Endothelial cell of umbilical vein (primary cell): Measurements from ENCODE around the gene MMP26. TPM values are rescaled to one million over a fixed set of nuclear protein-coding genes. Genes with fewer than 3 reads are reported as not detected.

Source experiments
- BruUV-seq: library from RNA; stranded (reverse); fragments of 400-500 nt; replicated peaks from 2 replicates; lab custom pipeline; 2021; lab: Mats Ljungman, UMichigan
- CTCF ChIA-PET: fragments of 300-600, 350-600 bp; sonication (Branson Sonifier 250); formaldehyde crosslinking; loops from one replicate; lab custom pipeline; 2021; ENCODE audit warnings: antibody characterized with exemption, inconsistent platforms; lab: Charles Lee
- POLR2A ChIA-PET: fragments of 300-600, 350-600 bp; sonication (Branson Sonifier 250); formaldehyde crosslinking; loops from one replicate; lab custom pipeline; 2021; ENCODE audit warnings: antibody characterized with exemption, inconsistent platforms; lab: Charles Lee
- DNase-seq: peaks from one replicate; pipeline ENCODE4 v3.0.0-alpha.2; 2011; ENCODE audit warnings: low read depth, low spot score
- FAIRE-seq: peaks from 2 replicates; lab custom pipeline; 2011; peaks lifted over from hg19 to GRCh38; lab: Jason Lieb, UNC
- H2AFZ ChIP-seq: 2 replicates; pipeline ENCODE4 v1.6.0; 2012; ENCODE audit warnings: low read depth, low read length, control low read depth, inconsistent platforms
- H3K27ac ChIP-seq: 2 replicates; pipeline ENCODE4 v1.5.1; 2011; ENCODE audit warnings: low read depth, mild to moderate bottlenecking, control low read depth, low read length, moderate library complexity; ENCODE audit not compliant: insufficient read depth
- H3K27me3 ChIP-seq, 2 experiments: 2 replicates each; pipeline versions ENCODE4 v1.6.0 to v1.6.1; 2011; ENCODE audit warnings: low read length in 2 of 2, mixed read lengths in 1 of 2; ENCODE audit not compliant: control insufficient read depth in 2 of 2, insufficient read depth in 2 of 2
- H3K36me3 ChIP-seq, 2 experiments: 2 replicates in 1 of 2; 3 replicates in 1 of 2; pipeline ENCODE4 v1.5.1; 2011; ENCODE audit warnings: low read length in 2 of 2, mild to moderate bottlenecking in 1 of 2, moderate library complexity in 1 of 2; ENCODE audit not compliant: control insufficient read depth in 2 of 2, insufficient read depth in 2 of 2; ENCODE audit errors: extremely low read depth in 1 of 2
- H3K4me1 ChIP-seq: 3 replicates; pipeline ENCODE4 v1.5.1; 2011; ENCODE audit warnings: mild to moderate bottlenecking, low read length; ENCODE audit not compliant: control insufficient read depth, insufficient read depth; ENCODE audit errors: extremely low read depth
- H3K4me2 ChIP-seq: 2 replicates; pipeline ENCODE4 v1.6.1; 2011; ENCODE audit warnings: low read length, control low read depth, mixed read lengths; ENCODE audit not compliant: insufficient read depth
- H3K4me3 ChIP-seq, 3 experiments: fragments of 200-600 bp in 1 of 3; sonication (generic), shearing (Covaris generic) in 1 of 3; replicated peaks in 1 of 3; 2 replicates each; pipeline ENCODE4 v1.5.1; 2011 to 2016; ENCODE audit warnings: control low read depth in 3 of 3, low read length in 3 of 3, mild to moderate bottlenecking in 2 of 3, inconsistent platforms in 1 of 3, low read depth in 1 of 3, moderate library complexity in 1 of 3; ENCODE audit not compliant: insufficient read depth in 1 of 3
- H3K79me2 ChIP-seq: 2 replicates; pipeline ENCODE4 v1.6.0; 2012; ENCODE audit warnings: low read length, inconsistent platforms; ENCODE audit not compliant: control insufficient read depth, insufficient read depth
- H3K9ac ChIP-seq: replicated peaks from 2 replicates; pipeline ENCODE3; 2011; ENCODE audit warnings: low read length, control low read depth; ENCODE audit not compliant: insufficient read depth; ENCODE audit errors: extremely low read depth
- H3K9me1 ChIP-seq: replicated peaks from 3 replicates; pipeline ENCODE4 v1.6.0; 2011; ENCODE audit warnings: mild to moderate bottlenecking, low read length; ENCODE audit not compliant: control insufficient read depth, insufficient read depth; ENCODE audit errors: extremely low read depth
- H3K9me3 ChIP-seq: replicated peaks from 2 replicates; pipeline ENCODE4 v1.5.1; 2012; ENCODE audit warnings: low read length, inconsistent platforms; ENCODE audit not compliant: control insufficient read depth, insufficient read depth
- H4K20me1 ChIP-seq: replicated peaks from 2 replicates; pipeline ENCODE3; 2011; ENCODE audit warnings: mild to moderate bottlenecking, low read length; ENCODE audit not compliant: control insufficient read depth, insufficient read depth; ENCODE audit errors: extremely low read depth
- CTCF ChIP-seq, 2 donors: IDR thresholded peaks; 1 replicate in 1 of 2; 2 replicates in 1 of 2; pipeline ENCODE4 v1.5.1; 2011; ENCODE audit warnings: low read length in 2 of 2, mild to moderate bottlenecking in 2 of 2, moderate library complexity in 2 of 2, control low read depth in 1 of 2, inconsistent platforms in 1 of 2, low read depth in 1 of 2; ENCODE audit not compliant: insufficient read depth in 1 of 2; ENCODE audit errors: extremely low read depth in 1 of 2
- EZH2 ChIP-seq: IDR thresholded peaks from 2 replicates; pipeline ENCODE4 v1.6.1; 2012; ENCODE audit warnings: borderline replicate concordance, low read depth, mild to moderate bottlenecking, moderate library complexity, low read length, inconsistent platforms; ENCODE audit not compliant: severe bottlenecking
- FOS ChIP-seq: IDR thresholded peaks from 2 replicates; pipeline ENCODE4 v1.6.1; 2011; ENCODE audit warnings: mild to moderate bottlenecking, low read length, moderate library complexity, borderline replicate concordance; ENCODE audit not compliant: insufficient read depth
- GATA2 ChIP-seq: IDR thresholded peaks from 2 replicates; pipeline ENCODE4 v1.7.0; 2011; ENCODE audit warnings: low read depth, mild to moderate bottlenecking, moderate library complexity, mixed read lengths, low read length; ENCODE audit not compliant: insufficient read length, insufficient read depth
- JUN ChIP-seq: IDR thresholded peaks from 2 replicates; pipeline ENCODE4 v1.6.1; 2011; ENCODE audit warnings: borderline replicate concordance, low read depth; ENCODE audit not compliant: insufficient read length, insufficient read depth
- MAX ChIP-seq: IDR thresholded peaks from 2 replicates; pipeline ENCODE4 v1.6.1; 2011; ENCODE audit not compliant: insufficient read depth, insufficient read length
- POLR2A ChIP-seq: IDR thresholded peaks from 2 replicates; pipeline ENCODE4 v1.6.1; 2012; ENCODE audit warnings: low read depth, mild to moderate bottlenecking, control low read depth, low read length
- POLR2AphosphoS5 ChIP-seq: IDR thresholded peaks from 2 replicates; pipeline ENCODE4 v1.6.1; 2012; ENCODE audit warnings: low read depth, mild to moderate bottlenecking, control low read depth, low read length, moderate library complexity; ENCODE audit not compliant: insufficient read depth
- dilution Hi-C: fragments of 300-500 bp; cut with MboI; formaldehyde crosslinking; loops from one replicate; pipeline ENCODE4 v1.15.0; 2019; ENCODE audit warnings: low sequenced_read_pairs; ENCODE audit not compliant: extremely low pct_ligation_motif_present
- intact Hi-C: fragments of 100-400 bp; cut with micrococcal nuclease; formaldehyde crosslinking; loops from one replicate; pipeline ENCODE4 v1.10.0; 2022
- polyA plus RNA-seq, 4 experiments: library from polyadenylated mRNA; depleted of rRNA in 3 of 4; stranded (reverse) in 3 of 4; unstranded in 1 of 4; fragments of >200 nt; gene quantifications; 2 replicates each; pipeline versions ENCODE4 v1.2.1 to v1.2.3, GENCODE V29; 2011 to 2012; ENCODE audit warnings: missing spikeins in 1 of 4
- total RNA-seq: library from RNA; stranded (reverse); gene quantifications from 2 replicates; pipeline ENCODE4 v1.2.3, GENCODE V29; 2021

Gene MMP26
- total and polyA plus RNA-seq, 2 donors (not counting 3 experiments of a cell fraction or from before 2014, with no cell fraction given) = not detected

DNA sequence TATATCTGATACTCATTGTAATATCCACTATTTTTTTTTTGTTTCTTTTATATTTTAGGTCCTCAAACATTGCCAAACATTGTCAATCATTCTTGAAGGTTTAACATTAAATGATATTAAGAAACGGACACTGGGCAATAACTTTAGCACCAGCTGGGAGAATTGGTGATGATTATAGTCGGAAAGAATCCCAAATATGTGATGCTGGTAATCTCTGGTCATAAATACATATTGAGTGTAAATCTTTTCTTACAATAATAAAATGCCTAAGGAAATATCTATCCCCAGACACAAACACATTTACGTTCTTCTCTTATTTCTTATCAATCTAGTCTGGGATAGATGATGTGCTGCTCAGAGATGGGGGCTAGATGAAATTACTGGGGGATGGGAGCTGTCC is 32.1 kb upstream of the MMP26 start:
- no peak overlapping the region for H3K4me2 ChIP-seq
- no TSS peak for BruUV-seq
- no peak overlapping the region for H3K4me3 ChIP-seq
- H4K20me1 ChIP-seq = no peaks in the 10 kb centered on the region
- no peak overlapping the region for H2AFZ ChIP-seq
- intact Hi-C loops = no loop called here
- dilution Hi-C loops = no loop called here
- H3K9me3 ChIP-seq = no peaks in the 10 kb centered on the region
- ChIA-PET POLR2A (no interaction called here), CTCF (no interaction called here)
- H3K27ac ChIP-seq = no peak overlapping the region
- H3K9ac ChIP-seq = no peak overlapping the region
- H3K9me1 ChIP-seq = no peaks in the 10 kb centered on the region
- no peak for DNase-seq
- TF ChIP-seq CTCF (IDR thresholded peaks at IDR 0.05; ENCODE audit: extremely low read depth in 1 of 2, insufficient read depth in 1 of 2, low read depth in 1 of 2, low read length in 2 of 2) = no peak
- no peak for TF ChIP-seq POLR2A
- TF ChIP-seq GATA2 = no peak
- no peaks in the 10 kb centered on the region for H3K4me1 ChIP-seq
- FAIRE-seq = no peak
- H3K36me3 ChIP-seq = no peaks in the 10 kb centered on the region
- no peaks in the 10 kb centered on the region for H3K27me3 ChIP-seq
- no peaks in the 10 kb centered on the region for H3K79me2 ChIP-seq

DNA sequence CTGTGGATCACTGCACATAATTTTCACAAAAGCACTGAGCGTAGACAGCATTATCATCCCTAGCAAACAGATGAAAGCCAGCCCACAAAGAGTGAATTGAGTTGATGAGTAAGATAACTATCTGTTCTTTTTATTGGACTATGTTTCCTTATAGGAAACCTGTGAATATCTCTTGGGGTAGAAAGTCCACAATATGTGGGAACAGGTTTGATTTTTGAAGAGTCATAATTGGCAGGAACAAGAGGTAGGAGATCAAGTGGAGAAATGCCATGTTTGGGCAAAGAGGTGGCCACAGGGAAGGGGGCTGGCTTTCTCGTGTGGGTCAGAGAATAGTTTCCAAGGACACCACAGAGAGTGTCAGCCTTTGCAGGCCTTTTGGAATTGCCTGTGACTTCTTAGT is 30.8 kb upstream of the MMP26 start:
- FAIRE-seq (no peak), DNase-seq (no peak)
- dilution Hi-C loops = no loop called here
- Histone ChIP-seq H3K4me3 (no peak overlapping the region), H3K9me3 (no peaks in the 10 kb centered on the region), H3K9me1 (no peaks in the 10 kb centered on the region), H3K4me1 (no peaks in the 10 kb centered on the region), H3K79me2 (no peaks in the 10 kb centered on the region), H3K4me2 (no peak overlapping the region), H4K20me1 (no peaks in the 10 kb centered on the region), H3K9ac (no peak overlapping the region), H3K27ac (no peak overlapping the region), H3K36me3 (no peaks in the 10 kb centered on the region), H2AFZ (no peak overlapping the region), H3K27me3 (no peaks in the 10 kb centered on the region)
- TF ChIP-seq MAX (no peak), EZH2 (no peak), JUN (no peak), GATA2 (no peak), POLR2AphosphoS5 (no peak), CTCF (IDR thresholded peaks at IDR 0.05; ENCODE audit: extremely low read depth in 1 of 2, insufficient read depth in 1 of 2, low read depth in 1 of 2, low read length in 2 of 2) (no peak), FOS (no peak)
- POLR2A ChIA-PET = no interaction called here
- intact Hi-C loops = no loop called here
- BruUV-seq = no TSS peak
- CTCF ChIA-PET = no interaction called here
